ENCODE measurements around the gene PTPRT. TPM values are rescaled to one million over a fixed set of nuclear protein-coding genes. Genes with fewer than 3 reads are reported as not detected.

The PTPRT gene
- total RNA-seq, 1 experiment from 2014 or later, result not detected

DNA sequence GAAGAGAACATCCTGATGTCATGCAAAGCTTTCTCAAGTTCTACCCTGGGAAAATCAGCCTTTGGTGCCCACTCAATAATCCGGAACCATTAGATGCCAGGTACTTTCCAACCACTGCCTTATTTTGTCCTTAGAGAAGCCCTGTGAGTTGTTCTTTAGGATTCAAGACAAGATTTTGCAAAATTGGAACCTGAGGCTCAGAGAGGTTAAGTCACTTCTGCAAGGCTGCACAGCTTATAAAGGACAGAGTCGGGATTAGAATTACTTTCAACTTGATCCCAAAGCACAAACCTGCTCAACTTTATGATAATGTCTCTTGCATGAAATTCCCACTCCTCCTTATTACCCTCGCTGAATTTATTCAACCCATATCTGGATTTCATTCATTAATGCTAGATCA, 287.2 kb downstream of the PTPRT start:
- intact Hi-C loops (cut with micrococcal nuclease), result no loop called here
- ChIA-PET POLR2A (no interaction called here), CTCF (no interaction called here), RAD21 (ENCODE audit: low non-redundant PET in 1 of 2, low total read pairs in 2 of 2, uncharacterized antibody in 2 of 2, unreplicated experiment in 2 of 2) (no interaction called here)
- H3K79me2 ChIP-seq (ENCODE audit: insufficient read depth, low read length), result no peaks in the 10 kb centered on the region
- no peak overlapping the region for H3K4me2 ChIP-seq (ENCODE audit: low read length)
- no peak overlapping the region for H3K4me3 ChIP-seq (replicated peaks in 1 of 2; ENCODE audit: low read depth in 1 of 2, low read length in 2 of 2)
- H3K27ac ChIP-seq (ENCODE audit: low read depth, low read length), result no peak overlapping the region
- no peak overlapping the region for H2AFZ ChIP-seq (ENCODE audit: low read depth, low read length, poor library complexity, severe bottlenecking)
- H3K36me3 ChIP-seq (ENCODE audit: control insufficient read depth in 1 of 2, insufficient read depth in 2 of 2, low read length in 2 of 2), result no peaks in the 10 kb centered on the region
- no peak for ATAC-seq
- peaks cover 0 to 12% of the 10 kb centered on the region in 2 experiments; a peak in 2 of 4 replicates for H3K9me3 ChIP-seq (ENCODE audit: control insufficient read depth in 1 of 2, insufficient read depth in 1 of 2, low read depth in 1 of 2, low read length in 2 of 2)
- no peak overlapping the region for H3K9ac ChIP-seq (ENCODE audit: low read length)
- H3K9me2 ChIP-seq (ENCODE audit: insufficient read depth), result no peaks in the 10 kb centered on the region
- H3K4me1 ChIP-seq (ENCODE audit: control insufficient read depth in 1 of 2, insufficient read depth in 2 of 2, low read length in 2 of 2), result no peaks in the 10 kb centered on the region
- DNase-seq (ENCODE audit: low read depth, low spot score), result no peak
- no peaks in the 10 kb centered on the region for H4K20me1 ChIP-seq (ENCODE audit: insufficient read depth)
- H3K27me3 ChIP-seq (ENCODE audit: insufficient read depth, low read length), result no peaks in the 10 kb centered on the region
- TF ChIP-seq ZNF274 (IDR thresholded peaks at IDR 0.05; ENCODE audit: low read depth, low read length), result no peak
- no peak for TF ChIP-seq POLR2A (IDR thresholded peaks at IDR 0.05; ENCODE audit: borderline replicate concordance, extremely low read depth, insufficient read depth, insufficient read length)
- no peak for TF ChIP-seq SIN3A (IDR thresholded peaks at IDR 0.05; ENCODE audit: low read depth)
- TF ChIP-seq ELF1 (IDR thresholded peaks at IDR 0.05; ENCODE audit: borderline replicate concordance, low read depth), result no peak
- TF ChIP-seq POLR2AphosphoS5 (IDR thresholded peaks at IDR 0.05; ENCODE audit: low read depth, low read length), result no peak
- no peak for TF ChIP-seq RAD21 (IDR thresholded peaks at IDR 0.05; ENCODE audit: low read depth)
- no peak for TF ChIP-seq EGR1 (IDR thresholded peaks at IDR 0.05; ENCODE audit: low read depth)
- TF ChIP-seq CBX3 (IDR thresholded peaks at IDR 0.05; ENCODE audit: low read depth), result no peak
- TF ChIP-seq FOSL1 (IDR thresholded peaks at IDR 0.05; ENCODE audit: low read depth), result no peak
- no TSS peak for BruUV-seq (replicated peaks)

GRCh38 chr20:42901689-42902440, 287.8 kb downstream of the PTPRT start:
- ChIA-PET CTCF (no interaction called here), RAD21 (ENCODE audit: low non-redundant PET in 1 of 2, low total read pairs in 2 of 2, uncharacterized antibody in 2 of 2, unreplicated experiment in 2 of 2) (no interaction called here), POLR2A (no interaction called here)
- Histone ChIP-seq H2AFZ (ENCODE audit: low read depth, low read length, poor library complexity, severe bottlenecking) (no peak overlapping the region), H3K4me1 (ENCODE audit: control insufficient read depth in 1 of 2, insufficient read depth in 2 of 2, low read length in 2 of 2) (no peaks in the 10 kb centered on the region), H4K20me1 (ENCODE audit: insufficient read depth) (no peaks in the 10 kb centered on the region), H3K4me3 (replicated peaks in 1 of 2; ENCODE audit: low read depth in 1 of 2, low read length in 2 of 2) (no peak overlapping the region), H3K27ac (ENCODE audit: low read depth, low read length) (no peak overlapping the region), H3K9ac (ENCODE audit: low read length) (no peak overlapping the region), H3K79me2 (ENCODE audit: insufficient read depth, low read length) (no peaks in the 10 kb centered on the region), H3K9me2 (ENCODE audit: insufficient read depth) (no peaks in the 10 kb centered on the region), H3K4me2 (ENCODE audit: low read length) (no peak overlapping the region), H3K36me3 (ENCODE audit: control insufficient read depth in 1 of 2, insufficient read depth in 2 of 2, low read length in 2 of 2) (no peaks in the 10 kb centered on the region), H3K9me3 (ENCODE audit: control insufficient read depth in 1 of 2, insufficient read depth in 1 of 2, low read depth in 1 of 2, low read length in 2 of 2) (peaks cover 0 to 12% of the 10 kb centered on the region in 2 experiments; a peak in 2 of 4 replicates), H3K27me3 (ENCODE audit: insufficient read depth, low read length) (no peaks in the 10 kb centered on the region)
- no TSS peak for BruUV-seq (replicated peaks)
- no peak for ATAC-seq
- TF ChIP-seq FOSL1 (IDR thresholded peaks at IDR 0.05; ENCODE audit: low read depth) (no peak), POLR2AphosphoS5 (IDR thresholded peaks at IDR 0.05; ENCODE audit: low read depth, low read length) (no peak), SIN3A (IDR thresholded peaks at IDR 0.05; ENCODE audit: low read depth) (no peak), POLR2A (IDR thresholded peaks at IDR 0.05; ENCODE audit: borderline replicate concordance, extremely low read depth, insufficient read depth, insufficient read length) (no peak), ZBTB33 (IDR thresholded peaks at IDR 0.05; ENCODE audit: extremely low read depth, insufficient replicate concordance, low read length) (no peak), MAX (IDR thresholded peaks at IDR 0.05) (no peak), YY1 (IDR thresholded peaks at IDR 0.05; ENCODE audit: extremely low read depth, insufficient replicate concordance, low read depth, low read length) (no peak), JUND (IDR thresholded peaks at IDR 0.05) (no peak), ZFX (IDR thresholded peaks at IDR 0.05) (no peak), RAD21 (IDR thresholded peaks at IDR 0.05; ENCODE audit: low read depth) (no peak), SRF (IDR thresholded peaks at IDR 0.05; ENCODE audit: low read depth) (no peak)
- TF ChIP-seq, protein P1, sequence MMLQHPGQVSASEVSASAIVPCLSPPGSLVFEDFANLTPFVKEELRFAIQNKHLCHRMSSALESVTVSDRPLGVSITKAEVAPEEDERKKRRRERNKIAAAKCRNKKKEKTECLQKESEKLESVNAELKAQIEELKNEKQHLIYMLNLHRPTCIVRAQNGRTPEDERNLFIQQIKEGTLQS (IDR thresholded peaks at IDR 0.05), result no peak
- no peak for DNase-seq (ENCODE audit: low read depth, low spot score)
- intact Hi-C loops (cut with micrococcal nuclease), result no loop called here

All from HCT116 (cell line).